Measurements from ENCODE around the gene ACTR1B.
"Not testable (repeated sequence)": the region's sequence is repeated elsewhere in the genome, so short reads cannot be mapped to it uniquely, and the experiment has no call there.

Gene ACTR1B

DNA sequence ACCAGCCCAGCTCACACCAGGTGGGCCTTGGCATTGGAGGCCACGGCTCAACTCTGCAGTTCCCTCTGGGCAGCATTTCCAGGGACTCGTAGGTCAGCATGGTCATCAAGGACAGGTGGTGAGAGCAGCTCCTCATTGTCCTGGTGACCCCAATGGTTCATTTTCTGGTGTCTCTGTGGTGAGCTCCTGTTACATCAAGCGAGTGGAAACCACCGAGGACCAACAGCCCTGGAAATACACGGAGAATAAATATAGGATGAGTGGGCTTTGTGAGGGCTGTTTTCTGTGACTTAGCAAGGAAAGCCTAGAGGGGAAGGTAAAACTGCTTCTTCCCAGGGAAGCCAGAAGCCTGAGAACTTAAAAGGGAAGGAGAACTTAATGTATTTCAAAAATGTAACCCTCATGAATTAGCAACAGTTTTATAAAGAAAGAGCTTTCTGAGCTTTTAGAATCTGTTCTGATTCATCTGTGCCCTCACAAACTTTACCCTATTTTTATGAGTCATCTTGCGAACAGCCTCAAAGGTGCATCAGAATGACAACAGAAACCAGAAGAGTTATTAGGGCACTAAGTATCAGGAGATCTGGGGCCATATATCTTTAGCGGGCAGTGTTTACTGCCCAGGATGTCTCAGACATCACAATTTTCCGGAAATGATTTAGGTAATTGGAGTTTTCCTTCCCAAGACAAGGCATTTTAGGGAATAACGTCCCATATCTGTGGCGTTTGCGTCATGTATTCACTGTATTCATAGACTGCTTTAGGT is 24.4 kb upstream of the ACTR1B start:
- DNase-seq (ENCODE audit: low read depth in 2 of 2) = no peak

DNA sequence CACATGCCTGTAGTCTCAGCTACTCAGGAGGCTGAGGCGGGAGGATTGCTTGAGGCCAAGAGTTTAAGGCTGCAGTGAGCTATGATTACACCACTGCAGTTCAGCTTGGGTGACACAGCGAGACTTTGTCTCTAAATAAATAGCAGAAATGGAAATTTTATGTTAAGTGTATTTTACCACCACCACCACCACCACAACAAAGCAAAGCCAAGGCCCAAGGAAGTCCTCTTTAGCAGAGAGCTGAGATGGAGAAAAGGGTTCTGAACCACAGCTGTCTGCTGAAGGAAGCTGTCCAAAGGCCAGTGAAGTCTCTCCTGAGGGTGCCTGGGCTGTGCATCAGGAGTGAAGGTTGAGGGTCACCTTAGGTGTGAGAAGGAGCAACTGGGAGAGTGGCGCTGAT is 23.4 kb upstream of the ACTR1B start:
- not testable (repeated sequence) for DNase-seq (ENCODE audit: low read depth in 2 of 2)

DNA sequence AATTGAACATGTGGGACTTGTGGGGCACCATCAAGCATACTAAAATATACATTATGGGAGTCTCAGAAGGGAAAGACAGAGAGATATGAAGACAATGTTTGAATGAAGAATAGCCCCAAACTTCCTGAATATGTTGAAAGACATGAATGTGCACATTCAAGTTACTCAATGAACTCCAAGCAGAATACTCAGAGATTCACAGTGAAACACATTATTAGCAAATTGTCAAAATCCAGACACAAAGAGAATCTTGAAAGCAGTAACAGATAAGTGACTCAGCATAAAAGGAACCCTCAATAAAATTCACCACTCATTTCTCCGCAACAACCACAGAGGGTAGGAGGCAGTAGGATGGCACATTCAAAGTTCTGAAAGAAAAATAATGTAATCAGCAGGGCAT is 14.5 kb upstream of the ACTR1B start:
- DNase-seq (ENCODE audit: low read depth in 2 of 2) = no peak

DNA sequence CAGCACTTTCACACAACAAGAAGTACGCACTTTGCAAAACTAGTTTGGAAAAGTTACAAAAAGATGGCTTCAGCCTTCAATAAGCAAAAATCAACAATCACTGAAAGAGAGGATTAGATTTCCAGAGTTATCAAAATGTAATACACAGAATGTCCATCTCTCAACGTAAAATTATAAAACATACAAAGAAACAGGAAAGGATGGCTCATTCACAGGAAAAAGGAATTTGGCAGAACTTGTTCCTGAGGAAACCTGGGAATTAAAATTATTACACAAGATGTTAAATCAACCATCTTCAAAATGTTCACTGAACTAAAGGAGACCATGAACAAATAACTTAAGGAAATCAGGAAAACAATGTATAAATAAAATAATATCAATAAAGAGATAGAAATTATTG is 13.6 kb upstream of the ACTR1B start:
- DNase-seq (ENCODE audit: low read depth in 2 of 2) = no peak

DNA sequence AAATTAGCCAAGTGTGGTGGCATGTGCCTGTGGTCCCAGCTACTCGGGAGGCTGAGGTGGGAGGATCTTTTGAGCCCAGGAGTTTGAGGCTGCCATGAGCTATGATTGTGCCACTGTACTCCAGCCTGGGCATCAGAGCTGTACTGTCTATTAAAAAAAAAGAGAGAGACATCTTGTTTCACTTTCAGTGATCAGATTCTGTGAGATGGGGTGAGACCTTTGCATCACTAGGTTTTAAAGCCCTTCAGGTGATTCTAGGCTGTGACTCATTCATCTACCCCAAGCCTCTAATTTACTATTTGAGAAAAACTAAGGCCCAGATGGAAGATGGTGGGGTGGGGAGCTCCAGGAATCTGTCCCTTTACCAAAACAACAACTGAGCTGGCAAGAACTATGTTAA is 12.8 kb upstream of the ACTR1B start:
- DNase-seq (ENCODE audit: low read depth in 2 of 2) = no peak

DNA sequence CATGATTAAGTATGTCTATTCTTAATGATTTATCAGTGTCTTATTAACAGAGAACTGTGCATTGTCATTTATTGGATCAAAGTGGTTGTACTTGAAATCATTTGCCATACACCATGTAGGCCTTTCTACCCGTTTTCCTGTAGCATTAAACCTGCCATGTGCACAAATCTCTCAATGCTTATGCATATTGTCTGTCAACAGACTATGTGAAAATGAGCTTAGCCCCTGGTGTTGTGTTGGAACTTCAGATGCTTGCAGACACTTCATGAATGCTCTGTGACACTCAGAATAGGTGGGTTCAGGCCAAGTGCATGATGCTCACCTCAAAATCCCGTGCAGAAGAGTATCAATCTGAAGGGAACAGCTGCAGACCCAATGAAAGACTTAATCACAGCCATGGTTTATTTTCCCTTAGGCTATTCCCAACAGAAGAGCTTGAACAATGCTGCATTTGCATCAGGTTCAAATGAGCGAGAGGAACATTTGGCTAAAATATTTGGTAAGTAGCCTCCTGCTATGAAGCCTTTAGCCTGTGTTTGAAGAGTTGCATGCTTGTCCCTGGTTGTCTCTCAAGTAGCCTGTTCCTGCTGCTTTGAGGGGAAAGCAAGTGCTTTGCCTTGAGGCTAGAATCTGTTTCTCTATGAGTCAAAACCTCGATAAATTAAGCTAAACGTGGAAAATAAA is 11.7 kb upstream of the ACTR1B start:
- no peak for DNase-seq (ENCODE audit: low read depth in 2 of 2)

DNA sequence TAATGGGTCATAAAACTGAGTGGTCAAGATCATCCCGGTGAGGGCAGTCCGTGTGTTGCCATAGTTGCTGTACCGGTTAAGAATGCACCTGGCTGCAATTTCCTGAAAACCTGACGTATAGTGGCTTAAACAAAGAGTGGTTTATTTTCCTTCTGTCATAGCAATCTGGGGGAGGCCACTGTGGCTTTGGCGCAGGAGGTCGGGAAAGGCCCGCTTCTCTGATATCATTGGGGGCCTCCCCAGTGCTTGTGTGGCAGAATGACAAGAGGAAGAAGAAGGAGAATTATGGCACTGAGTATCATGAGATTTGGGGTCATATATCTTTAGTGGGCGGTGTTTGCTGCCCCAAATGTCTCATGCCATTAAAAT is 10.1 kb upstream of the ACTR1B start:
- no peak for DNase-seq (ENCODE audit: low read depth in 2 of 2)

DNA sequence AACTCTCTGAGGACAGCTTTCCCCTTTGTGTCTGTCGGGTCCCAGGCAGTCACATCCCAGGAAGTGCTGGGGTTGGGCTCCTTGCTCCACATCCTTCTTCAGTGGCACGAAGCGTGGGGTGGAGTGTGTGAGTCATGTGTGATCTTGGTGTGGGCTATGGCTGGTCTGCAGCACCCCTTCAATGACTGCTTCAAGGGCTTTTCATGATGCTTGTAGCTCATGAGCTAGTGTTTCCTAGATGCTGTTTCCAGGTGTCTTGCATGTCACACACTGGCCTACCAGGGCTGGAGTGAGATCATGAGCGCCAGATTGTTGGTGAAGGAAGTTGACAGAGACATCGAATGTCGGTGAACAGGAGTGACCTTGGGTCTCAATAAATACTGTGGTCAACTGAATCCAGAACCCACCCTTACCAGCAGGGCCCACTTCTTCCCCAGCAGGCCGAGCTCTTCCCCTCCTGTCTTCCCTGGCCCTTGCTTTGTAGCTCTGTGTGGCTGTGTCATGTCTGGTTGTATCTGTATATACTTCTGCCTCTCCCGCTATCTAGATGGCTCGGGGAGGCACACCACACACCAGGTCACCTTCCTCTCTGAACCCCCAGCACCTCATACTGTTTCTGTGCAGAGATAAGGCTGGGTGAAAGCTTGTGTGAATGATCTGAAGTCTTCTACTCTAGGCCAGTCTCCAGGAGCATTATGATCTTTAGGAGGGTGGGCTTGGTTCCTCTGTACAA is 9.5 kb upstream of the ACTR1B start:
- DNase-seq (ENCODE audit: low read depth in 2 of 2) = no peak

DNA sequence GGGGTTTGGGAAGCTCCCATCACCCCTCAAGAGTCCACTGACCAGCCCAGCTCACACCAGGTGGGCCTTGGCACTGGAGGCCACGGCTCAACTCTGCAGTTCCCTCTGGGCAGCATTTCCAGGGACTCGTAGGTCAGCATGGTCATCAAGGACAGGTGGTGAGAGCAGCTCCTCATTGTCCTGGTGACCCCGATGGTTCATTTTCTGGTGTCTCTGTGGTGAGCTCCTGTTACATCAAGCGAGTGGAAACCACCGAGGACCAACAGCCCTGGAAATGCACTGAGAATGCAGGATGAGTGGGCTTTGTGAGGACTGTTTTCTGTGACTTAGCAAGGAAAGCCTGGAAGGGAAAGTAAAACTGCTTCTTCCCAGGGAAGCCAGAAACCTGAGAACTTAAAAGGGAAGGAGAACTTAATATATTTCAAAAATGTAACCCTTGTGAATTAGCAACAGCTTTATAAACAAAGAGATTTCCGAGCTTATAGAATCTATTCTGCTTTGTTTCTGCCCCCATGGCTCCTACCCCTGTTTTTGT is 8.8 kb upstream of the ACTR1B start:
- not testable (repeated sequence) for DNase-seq (ENCODE audit: low read depth in 2 of 2)

DNA sequence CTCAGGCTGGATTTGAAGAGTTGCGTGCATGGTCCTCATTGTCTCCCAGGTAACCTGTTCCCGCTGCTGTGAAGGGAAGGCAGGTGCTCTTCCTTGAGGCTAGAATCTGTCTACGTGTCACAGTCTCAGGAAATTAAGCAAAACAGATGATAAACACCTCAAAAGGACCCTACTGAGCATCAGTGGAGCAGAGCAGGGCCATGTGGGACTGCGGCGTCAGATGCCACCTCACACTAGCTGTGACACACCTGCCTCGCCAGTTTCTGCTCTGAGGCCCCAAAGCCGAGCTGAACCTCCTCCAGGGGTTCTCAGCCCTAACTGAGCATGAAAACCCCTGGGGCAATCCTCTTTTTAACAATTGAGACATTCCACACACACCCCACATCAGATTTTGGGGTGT is 7.7 kb upstream of the ACTR1B start:
- no peak for DNase-seq (ENCODE audit: low read depth in 2 of 2)

DNA sequence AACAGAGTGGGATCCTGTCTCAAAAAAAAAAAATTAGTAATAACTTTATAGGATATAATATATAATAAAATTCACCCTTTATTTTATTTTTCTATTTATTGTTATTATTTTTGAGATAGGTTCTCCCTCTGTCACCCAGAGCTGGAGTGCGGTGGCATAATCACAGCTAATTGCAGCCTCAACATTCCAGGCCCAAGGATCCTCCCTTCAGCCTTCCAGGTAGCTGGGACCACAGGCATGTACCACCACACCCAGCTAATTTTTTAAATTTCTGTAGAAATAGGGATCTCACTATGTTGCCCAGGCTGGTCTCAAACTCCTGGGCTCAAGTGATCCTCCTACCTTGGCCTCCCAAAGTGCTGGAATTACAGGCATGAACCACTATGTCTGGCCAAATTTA is 6.6 kb upstream of the ACTR1B start:
- no peak for DNase-seq (ENCODE audit: low read depth in 2 of 2)

DNA sequence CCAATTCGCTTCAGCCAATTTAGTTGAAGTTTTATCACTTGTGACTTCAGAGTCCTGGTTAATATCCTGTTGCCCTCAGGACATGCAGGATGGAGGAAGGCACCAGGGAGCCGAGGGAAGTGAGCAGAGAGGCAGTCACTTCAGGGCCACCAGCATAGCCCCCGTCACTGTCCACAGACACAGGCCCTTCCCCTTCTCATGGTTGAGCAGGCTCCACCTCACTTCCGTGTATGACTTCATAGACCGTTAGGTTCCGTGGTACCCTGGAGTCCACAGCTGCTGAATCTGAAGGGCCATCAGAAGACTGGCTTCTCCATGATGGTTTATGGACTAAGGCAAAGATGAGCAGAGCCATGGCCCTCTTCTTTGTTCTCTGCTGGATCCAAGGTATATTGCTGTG is 5.6 kb upstream of the ACTR1B start, which contains the start of gene C2orf92:
C2orf92 (plus strand) TSS at position 266 of the 400 bp plus-strand sequence; CDS start at position 342, 76 bp downstream.
- no peak for DNase-seq (ENCODE audit: low read depth in 2 of 2)

DNA sequence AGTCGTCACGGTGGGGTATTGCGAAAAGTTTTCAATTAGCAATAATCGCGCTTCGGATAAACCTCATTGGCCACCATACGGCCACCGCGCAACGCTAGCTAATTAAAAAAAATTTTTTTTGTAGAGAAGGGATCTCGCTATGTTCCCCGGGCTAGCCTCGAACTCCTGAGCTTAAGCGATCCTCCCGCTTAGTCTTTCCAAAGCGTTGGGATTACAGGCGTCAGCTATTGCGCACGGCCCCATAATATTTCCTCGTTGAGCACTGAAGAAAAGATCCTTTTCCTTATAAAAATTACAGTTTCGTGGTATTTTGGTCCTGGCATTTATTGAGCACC is 759 bp upstream of the ACTR1B start:
- DNase-seq (ENCODE audit: low read depth in 2 of 2) = no peak

DNA sequence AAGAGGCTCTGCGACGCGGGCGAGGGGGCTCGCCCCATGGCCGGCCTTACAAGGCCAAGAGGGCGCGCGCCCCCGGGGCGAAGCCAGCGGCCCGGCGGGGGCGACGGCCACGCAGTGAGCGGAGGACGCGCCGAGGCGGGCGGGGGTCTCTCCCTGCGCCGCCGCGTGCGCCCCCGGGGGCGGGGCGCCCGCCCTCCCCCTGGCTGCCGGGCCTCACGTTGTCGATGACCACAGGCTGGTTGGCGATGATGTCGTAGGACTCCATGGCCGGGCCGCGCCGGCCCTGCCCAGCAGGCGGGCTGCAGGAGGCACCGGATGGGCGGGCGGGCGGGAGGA is 250 bp downstream of the ACTR1B start:
- DNase-seq (ENCODE audit: low read depth in 2 of 2) = no peak

DNA sequence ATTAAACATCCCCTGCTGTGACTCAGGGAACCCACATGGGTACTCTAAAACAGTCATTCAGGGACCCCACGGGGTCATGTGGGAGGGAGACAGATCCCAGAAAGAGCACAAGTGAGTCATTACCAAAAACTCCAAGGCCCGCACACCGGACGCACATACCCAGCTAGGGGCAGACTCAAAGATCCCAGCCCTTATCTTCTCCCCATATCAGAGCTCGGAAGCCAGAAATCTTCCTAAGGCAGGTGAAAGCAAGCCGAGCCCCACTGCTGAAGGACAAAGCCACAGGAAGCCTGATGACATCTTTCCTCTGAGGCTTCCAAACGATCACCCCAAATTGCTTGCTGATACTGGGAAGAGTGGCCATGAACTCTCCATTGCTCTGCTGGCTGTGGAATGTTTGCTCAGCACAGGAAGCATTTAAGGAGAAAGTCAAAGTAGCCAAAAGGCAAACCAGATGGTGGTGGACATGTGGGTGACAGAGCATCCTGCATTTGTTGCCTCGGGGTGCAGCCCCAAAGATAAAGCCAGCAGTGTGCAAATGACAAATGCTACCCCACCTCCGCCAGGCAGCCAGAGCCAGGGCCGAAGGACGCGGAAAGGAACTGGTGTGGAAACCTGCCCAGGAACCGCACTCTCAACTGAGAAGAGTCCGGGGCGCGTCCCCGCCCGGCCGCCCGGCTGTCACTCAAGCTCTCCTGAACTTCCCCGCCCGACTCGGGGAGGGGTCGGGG is 784 bp downstream of the ACTR1B start:
- peak; percentile 35 to 60 for DNase-seq (ENCODE audit: low read depth in 2 of 2)

DNA sequence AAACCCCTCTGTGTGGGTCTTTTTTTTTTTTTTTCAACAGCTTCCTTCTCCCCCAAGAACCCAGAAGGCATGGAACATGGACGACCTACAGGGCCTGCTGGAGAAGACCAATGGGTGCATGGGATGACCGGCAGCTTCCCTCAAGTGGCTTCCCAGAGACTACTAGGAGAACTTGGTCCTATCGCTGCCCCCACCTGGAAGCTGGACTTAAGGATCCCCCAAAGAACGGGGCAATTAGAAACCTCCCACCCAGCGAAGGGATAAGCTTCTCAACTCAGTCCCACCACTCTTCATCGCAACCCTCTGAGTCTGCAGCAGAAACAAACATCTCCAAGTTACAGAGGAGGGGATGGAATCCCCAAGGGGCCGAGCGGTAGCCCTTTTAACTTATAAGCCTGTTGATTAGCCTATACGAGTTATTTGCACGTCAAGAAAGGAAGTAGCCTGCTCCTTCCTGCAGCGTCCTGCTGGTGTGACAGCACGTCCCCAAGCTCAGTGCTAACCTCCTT is 1.4 kb downstream of the ACTR1B start:
- DNase-seq (ENCODE audit: low read depth in 2 of 2) = no peak

DNA sequence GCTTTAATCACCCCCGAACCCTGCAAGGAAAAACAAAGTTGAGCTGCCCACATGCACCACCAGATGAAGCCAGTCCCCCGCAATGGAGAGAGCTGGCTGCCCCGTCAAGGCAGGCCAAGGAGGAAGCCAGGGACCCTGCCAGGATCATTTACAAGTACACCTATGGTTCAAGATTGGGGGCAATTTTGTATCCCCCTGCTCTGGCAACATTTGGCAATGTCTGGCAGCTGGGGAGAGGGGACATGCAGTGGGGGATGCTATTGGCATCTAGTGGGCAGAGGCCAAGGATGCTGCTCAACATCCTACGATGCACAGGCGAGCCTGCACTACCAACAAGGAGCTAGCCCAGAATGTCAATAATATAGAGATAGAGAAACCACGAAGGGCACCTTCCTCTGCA is 1.9 kb downstream of the ACTR1B start:
- no peak for DNase-seq (ENCODE audit: low read depth in 2 of 2)

DNA sequence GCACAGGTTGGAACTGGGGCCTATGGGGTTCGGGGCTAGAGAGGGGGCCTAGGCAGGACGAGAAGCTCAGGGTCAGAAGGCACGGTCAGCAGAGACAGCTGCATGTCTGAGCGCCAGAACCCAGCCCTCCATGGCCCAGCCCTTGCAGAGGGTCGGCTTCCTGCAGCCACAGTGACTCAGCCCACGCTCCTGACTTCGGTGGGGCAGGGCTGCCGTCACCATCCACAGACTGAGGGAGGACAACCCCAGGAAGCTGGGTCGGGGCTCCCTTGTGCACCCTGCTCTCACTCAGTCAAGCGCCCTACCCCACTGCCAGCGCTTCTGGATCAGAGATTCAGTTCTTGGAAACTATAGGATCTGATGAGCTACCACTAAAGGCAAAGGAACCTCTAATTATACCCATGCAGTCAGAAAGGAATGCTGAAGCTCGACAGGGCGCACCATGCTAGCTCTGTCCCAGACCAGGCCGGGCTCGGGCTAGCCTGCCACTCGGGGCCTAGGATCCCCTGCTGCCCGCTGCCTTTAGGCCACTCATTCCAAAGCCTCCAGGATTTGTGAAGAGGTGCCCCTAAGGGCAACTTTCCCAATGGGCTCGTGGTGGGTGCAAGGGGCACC is 3.0 kb downstream of the ACTR1B start:
- DNase-seq (ENCODE audit: low read depth in 2 of 2) = no peak

DNA sequence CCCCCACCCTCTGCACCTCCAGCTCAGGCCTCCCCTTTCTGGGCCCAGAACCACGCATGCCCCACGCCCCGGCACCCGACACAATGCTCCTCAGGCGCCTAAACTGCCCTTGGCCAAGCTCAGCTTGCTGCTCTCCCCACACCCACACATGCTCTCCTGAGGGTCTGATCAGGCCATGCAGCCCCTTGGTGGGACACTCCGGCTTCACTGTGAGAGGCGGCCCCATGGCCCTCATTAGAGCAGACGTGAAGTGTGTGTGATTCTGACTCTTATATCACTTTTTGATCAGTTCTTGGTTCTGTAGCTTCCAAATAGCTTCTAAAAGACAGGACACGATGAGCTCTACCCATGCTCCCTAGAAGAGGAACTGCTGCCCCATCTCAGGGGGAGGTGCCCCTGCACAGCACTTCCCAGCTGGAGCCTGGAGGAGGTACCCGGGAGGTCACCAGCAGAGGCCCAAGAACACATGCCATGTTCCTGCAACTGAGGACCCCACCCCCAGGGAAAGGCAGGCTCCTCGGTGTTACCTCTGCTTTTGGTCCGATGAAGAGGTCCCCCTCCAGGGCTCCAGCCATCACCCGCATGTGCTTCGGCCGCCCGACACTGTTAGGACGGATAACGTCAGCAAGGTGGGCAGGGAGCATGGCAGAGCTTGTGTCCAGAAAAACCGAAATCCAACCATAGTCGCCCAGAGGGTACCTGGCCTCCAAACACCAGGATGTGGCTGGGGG is 3.6 kb downstream of the ACTR1B start:
- DNase-seq (ENCODE audit: low read depth in 2 of 2) = no peak

DNA sequence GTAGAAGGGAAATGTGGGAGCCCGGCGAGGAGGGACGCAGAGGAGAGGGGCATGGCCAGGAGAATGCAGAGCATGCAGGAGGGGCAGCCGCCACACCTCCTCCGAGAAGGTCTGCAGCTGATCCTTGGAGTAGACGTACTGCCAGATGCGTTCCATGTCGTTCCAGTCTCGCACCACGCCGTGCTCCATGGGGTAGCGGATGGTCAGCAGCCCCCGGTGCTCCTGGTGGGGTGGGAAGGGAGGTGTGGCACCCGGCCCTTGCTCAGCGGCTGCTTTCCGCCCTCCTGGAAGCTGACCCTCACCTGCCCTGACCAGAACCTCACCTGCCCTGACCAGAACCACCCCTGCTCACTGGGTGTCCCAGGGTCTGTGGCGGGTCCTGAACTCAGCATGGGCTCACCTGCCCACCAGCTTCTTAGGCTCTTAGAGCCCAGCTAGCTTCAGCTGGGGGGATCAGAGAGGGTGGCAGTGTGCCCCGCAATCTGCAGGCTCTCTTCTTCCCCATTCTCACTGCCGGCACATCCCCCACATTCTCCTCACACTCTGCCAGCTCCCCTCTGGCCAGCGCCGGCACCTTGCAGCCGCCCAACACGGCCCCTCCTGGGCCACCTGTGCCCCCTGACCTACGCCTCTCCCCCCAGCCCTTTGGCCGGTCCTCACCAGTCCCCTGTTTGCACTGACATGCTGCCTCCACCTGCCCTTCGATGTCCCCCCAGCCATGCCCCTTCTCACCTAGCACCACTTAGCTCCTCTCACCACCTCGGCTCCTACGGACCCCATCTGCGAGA is 4.4 kb downstream of the ACTR1B start:
- DNase-seq (ENCODE audit: low read depth in 2 of 2) = no peak
